DOHH2 (cell line): ENCODE measurements around the gene TGFBR2.

Experiments used
- EZH2phosphoT487 ChIP-seq: fragments of 200-600 bp; sonication (generic); IDR thresholded peaks from 2 replicates; pipeline ENCODE4 v1.6.1; 2017; ENCODE audit warnings: borderline replicate concordance, mild to moderate bottlenecking, antibody characterized with exemption, low read length, moderate library complexity, mixed read lengths
- TF ChIP-seq, protein P1 (sequence below): fragments of 200-600 bp; sonication (generic); IDR thresholded peaks from one replicate; pipeline ENCODE4 v1.5.1; 2014; ENCODE audit warnings: antibody characterized with exemption, mild to moderate bottlenecking, low read depth, low read length; ENCODE audit not compliant: poor library complexity, severe bottlenecking

DNA sequence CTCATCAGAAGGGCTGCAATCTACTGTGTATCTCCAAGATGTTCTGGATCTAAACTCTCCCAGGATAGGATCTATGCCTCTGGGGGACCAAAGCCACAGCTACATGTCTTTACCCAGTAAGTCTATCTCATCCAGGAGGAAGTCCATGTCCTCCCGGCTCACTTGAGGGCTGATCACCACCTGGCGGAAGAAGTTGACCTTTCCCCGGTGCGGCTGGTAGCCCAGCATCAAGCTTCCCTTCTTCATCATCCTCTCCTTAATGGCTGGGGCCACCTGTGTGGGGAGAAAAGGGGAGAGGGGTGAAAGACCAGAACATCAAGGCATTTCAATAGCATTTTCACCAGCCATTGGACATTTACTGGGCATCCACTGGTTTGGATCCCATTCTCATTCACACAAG lies 121.7 kb downstream of the TGFBR2 start:
- TF ChIP-seq, protein P1, sequence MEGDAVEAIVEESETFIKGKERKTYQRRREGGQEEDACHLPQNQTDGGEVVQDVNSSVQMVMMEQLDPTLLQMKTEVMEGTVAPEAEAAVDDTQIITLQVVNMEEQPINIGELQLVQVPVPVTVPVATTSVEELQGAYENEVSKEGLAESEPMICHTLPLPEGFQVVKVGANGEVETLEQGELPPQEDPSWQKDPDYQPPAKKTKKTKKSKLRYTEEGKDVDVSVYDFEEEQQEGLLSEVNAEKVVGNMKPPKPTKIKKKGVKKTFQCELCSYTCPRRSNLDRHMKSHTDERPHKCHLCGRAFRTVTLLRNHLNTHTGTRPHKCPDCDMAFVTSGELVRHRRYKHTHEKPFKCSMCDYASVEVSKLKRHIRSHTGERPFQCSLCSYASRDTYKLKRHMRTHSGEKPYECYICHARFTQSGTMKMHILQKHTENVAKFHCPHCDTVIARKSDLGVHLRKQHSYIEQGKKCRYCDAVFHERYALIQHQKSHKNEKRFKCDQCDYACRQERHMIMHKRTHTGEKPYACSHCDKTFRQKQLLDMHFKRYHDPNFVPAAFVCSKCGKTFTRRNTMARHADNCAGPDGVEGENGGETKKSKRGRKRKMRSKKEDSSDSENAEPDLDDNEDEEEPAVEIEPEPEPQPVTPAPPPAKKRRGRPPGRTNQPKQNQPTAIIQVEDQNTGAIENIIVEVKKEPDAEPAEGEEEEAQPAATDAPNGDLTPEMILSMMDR: no peak
- no peak for TF ChIP-seq EZH2phosphoT487
